GM19468 (cell line): ENCODE results near the gene LBHD2.

Experiments
- ATAC-seq: cut with Tn5 transposase; IDR thresholded peaks from one replicate; pipeline ENCODE4 v1.9.1; 2021; ENCODE audit warnings: mild to moderate bottlenecking, moderate library complexity, moderate number of reproducible peaks; ENCODE audit not compliant: unreplicated experiment; ENCODE audit errors: extremely low read depth

LBHD2 gene

GRCh38 chr14:103128631-103129300 is 44.8 kb downstream of the LBHD2 start:
- ATAC-seq: no peak

GRCh38 chr14:103129301-103130016 is 45.4 kb downstream of the LBHD2 start:
- ATAC-seq: no peak

DNA sequence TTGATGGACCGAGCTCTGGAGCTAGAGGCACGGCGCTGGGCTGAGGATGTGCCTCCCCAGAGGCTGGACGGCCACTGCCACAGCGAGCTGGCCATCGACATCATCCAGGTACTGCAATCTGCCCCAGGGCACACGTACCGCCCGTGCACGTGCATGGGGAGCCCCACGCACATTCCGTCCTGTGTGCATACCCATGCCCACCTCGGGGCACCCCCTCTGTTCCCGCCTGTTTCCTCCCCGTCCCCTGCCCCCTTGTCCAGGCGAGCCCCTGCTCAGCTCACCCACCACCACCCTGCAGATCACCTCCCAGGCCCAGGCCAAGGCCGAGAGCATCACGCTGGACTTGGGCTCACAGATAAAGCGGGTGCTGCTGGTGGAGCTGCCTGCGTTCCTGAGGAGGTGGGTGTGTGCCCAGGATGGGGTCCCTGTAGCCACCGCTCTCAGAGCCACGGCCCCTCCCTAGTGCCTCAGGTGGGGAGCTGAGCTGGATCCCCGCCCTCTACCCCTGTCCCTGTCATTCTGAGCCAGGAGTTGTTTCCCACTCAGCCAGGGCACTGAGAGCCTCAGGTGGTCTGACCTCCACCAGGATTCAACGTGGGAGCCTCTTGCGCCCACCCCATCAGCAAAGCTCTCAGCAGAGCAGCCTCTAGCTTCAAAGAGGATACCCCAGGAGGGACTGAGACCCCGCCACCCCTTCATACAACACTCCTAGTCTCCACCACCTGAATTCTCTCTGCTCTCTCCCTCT is 46.2 kb downstream of the LBHD2 start:
- no peak for ATAC-seq

- no peak for ATAC-seq
Observed at GRCh38 chr14:103130965-103131364, 47.0 kb downstream of the LBHD2 start.

- no peak for ATAC-seq
Observed at GRCh38 chr14:103131580-103131979, 47.6 kb downstream of the LBHD2 start.

GRCh38 chr14:103132381-103133209 is 48.6 kb downstream of the LBHD2 start:
- no peak for ATAC-seq

DNA sequence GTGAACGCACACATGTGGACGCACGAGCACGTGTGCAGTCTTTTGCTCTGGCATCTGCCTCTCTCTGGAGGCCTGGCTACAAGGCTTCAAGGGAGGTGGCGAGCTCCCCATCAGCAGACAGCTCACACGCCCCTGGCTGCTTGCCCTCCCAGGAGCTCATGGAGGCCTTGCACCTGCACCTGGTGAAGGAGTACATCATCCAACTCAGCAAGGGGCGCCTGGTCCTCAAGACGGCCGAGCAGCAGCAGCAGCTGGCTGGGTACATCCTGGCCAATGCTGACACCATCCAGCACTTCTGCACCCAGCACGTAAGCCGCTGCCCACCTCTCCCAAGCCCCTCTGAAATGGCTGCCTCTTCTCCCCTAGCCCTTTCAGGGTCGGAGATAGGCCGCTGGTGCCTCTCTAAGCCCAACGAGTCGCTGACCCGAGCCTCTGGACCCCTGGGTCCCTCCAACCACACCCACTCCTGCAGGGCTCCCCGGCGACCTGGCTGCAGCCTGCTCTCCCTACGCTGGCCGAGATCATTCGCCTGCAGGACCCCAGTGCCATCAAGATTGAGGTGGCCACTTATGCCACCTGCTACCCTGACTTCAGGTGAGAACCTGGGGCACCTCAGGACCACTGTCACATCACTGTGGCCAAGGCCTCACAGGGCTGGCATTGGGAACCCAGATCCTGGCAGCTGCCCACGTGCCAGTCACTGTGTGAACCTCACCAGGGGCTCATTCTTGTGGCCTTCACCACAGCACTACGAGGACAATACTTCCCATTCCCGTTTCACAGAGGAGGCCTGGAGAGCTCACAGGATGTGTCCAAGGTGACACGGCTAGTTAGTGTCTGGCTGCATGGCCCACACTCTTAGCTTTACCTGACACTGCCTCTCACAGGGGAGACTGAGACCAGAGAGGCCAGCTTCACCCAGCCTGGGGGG is 49.5 kb downstream of the LBHD2 start:
- ATAC-seq: no peak

GRCh38 chr14:103134405-103134804 is 50.4 kb downstream of the LBHD2 start:
- no peak for ATAC-seq

GRCh38 chr14:103134919-103135318 is 50.9 kb downstream of the LBHD2 start:
- ATAC-seq: no peak

DNA sequence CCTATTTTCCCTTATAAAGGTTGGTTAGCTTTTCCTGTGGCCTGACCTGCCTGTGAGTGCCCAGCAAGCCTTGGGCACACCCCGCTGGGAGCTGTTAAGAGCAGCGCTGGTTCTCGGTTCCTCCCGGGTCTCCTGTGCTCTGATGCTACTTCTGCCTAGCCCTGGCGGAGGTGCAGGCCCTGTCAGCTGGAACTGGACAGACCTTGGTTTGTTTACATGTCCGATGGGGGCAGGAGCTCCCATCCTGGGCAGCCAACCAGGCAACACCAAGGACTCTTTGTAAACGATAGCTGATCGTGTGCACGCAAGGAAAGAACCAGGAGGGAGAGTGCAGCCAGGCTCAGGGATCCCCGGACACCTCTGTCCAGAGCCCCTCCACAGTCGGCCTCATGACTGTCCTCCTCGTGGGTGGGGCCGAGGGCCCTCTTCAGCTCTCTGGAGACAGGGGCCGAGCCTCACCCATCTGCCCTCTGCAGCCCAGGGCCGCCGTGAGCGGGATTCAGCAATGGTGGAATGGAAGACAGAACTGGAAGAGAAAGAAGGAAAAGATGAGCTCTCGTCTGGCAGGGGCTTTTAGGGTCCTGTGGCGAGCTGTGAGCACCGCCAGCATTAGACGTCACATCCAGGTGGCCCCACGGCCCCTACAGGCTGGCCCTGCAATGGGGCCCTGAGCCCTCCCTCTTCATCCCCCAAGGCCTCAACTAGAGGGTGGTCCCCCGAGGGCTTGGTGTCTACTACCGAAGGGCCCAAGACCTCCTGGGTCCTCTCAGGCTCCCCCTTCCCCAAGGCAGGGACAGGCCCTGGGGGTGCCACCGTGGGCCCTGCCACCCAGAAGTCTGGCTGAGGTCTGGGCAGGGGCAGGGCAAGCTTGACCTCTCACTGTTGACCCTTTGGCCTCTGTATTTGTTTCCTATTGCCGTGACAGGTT is 51.6 kb downstream of the LBHD2 start:
- no peak for ATAC-seq

GRCh38 chr14:103136388-103137271 is 52.6 kb downstream of the LBHD2 start:
- ATAC-seq: no peak

DNA sequence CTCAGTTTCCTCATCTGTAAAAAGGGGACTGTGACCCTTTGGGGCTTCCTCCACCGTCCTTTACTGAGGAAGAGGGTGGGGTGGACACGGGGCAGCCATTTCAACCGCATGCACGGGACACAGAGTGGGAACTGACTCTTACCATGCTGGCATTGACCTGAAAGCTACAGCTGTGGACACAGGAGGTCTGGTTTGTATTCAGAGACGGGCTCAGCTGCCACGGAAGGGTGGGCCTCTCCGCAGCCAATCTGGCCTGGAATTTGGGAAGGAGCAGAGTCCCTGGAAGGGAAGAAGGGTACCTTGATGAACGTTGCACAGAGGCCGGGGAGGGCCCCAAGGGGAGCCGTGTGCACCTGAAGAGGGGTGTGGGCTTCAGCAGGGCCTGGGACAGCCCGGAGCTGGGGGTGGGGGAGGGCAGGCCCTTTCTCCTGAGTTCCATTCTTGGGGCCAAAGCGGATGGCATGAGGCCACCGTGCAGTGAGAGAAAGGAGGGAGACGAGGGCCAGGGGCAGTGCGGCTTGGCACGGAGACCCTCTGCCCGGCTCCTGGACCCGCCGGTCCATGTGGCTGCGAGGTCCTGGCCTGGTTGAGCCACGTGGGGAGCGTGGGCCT is 53.8 kb downstream of the LBHD2 start:
- ATAC-seq: no peak

DNA sequence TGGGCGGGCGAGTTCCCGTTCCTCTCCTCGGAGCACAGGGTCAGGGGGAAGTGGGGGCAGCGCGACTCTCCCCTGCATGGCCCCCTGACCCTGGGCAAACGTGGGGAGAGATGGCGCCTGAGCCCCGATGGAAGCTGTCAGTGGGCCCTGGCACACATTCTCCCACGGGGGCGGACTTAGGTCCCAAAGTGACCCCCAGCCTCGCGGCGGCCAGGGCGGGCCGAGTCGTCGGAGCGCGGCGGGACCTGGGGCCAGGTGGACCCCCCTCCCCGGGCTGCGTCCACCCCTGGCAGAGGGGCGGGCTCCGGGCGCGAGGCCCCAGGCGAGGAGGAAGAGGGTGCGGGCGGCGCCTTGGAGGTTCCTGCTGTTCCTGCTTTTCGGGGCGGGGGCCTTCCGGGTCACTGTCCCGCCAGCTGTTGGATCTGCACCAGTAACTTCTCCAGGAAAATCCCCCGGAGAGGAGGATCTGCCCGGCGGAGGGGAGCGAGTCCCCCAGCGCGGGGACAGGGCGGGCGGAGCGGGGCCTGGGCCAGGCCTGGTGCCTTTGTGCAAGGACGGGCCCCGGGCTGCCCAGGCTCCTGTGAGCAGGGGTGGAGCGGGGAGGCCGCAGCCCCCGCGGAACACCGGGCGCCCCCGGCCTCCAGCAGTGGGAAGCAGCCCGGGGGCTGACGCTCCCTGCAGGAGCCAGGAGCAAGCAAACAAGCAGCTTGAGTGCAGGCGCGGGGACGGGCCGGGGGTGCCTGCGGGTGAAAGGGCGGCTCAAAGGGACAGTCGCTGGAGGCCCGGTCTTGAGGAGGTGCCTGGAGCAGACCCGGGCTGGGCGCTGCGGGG is 54.5 kb downstream of the LBHD2 start:
- ATAC-seq: no peak

DNA sequence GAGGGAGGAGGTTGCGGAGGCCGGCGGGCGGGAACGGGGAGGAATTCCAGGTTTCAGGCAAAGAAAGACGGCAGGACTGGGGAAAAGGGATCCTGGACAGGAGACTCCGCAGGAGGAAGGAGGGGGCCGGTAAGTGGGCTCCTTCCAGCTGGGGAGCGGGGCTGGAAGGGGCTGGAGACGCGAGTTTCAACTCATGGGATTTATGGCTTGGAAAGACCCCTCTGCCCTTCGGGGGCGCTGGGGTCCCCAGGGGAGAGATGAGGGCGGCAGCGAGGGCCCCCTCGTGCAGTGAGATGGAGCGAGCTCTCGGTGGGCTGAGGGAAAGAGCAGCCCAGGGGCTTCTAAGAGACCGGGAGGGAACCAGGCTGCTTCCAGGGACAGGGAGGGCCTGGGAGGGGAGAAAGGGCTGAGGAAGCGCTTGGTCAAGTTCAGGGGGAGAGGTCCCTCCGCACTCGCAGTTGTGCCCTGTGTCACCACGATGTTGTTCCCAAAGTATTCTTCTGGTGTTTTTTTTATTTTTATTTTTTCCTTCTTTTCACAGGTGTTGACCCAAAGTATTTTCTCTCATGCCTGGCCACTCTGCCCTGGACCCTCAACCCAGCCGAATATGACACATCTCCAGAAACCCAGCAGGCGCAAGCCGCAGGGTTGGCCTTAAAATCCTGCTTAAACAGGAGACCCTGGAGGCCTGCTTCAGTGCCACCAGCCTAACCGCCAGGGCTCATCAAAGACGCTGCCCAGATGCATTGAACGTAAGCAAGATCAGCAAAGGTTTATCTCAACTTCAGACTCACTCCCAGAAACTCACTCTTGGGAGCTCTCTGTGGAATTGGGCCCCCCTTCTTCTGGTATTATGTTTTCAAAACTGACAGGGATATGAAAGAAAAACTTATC is 55.4 kb downstream of the LBHD2 start:
- no peak for ATAC-seq
